Endodermal cell (in vitro differentiated cells): ENCODE data around the gene CCDC57. TPM values are rescaled to one million over a fixed set of nuclear protein-coding genes. Genes with fewer than 3 reads are reported as not detected.

Experiments used
- DNase-seq: peaks from one replicate; pipeline ENCODE4 v3.0.0-alpha.2; 2017
- H3K27ac ChIP-seq: 2 replicates; pipeline ENCODE4 v1.5.1; 2013; ENCODE audit warnings: mild to moderate bottlenecking, low read depth, low read length, moderate library complexity
- H3K27me3 ChIP-seq: 2 replicates; pipeline ENCODE4 v1.6.1; 2013; ENCODE audit warnings: mild to moderate bottlenecking, low read length, moderate library complexity; ENCODE audit not compliant: insufficient read depth, control insufficient read depth, poor library complexity, severe bottlenecking
- H3K36me3 ChIP-seq: 2 replicates; pipeline ENCODE4 v1.7.0; 2013; ENCODE audit warnings: mild to moderate bottlenecking, low read length, moderate library complexity; ENCODE audit not compliant: control insufficient read depth, insufficient read depth
- H3K4me1 ChIP-seq: one replicate; pipeline ENCODE4 v1.7.0; 2013; ENCODE audit warnings: low read length; ENCODE audit not compliant: control insufficient read depth, insufficient read depth
- H3K4me3 ChIP-seq: 2 replicates; pipeline ENCODE4 v1.5.1; 2013; ENCODE audit warnings: mild to moderate bottlenecking, low read length, moderate library complexity
- H3K9ac ChIP-seq: 2 replicates; pipeline ENCODE4 v1.6.1; 2013; ENCODE audit warnings: mild to moderate bottlenecking, low read length, moderate library complexity; ENCODE audit not compliant: poor library complexity, severe bottlenecking; ENCODE audit errors: extremely low read depth
- H3K9me3 ChIP-seq: 2 replicates; pipeline ENCODE4 v1.6.1; 2013; ENCODE audit warnings: mild to moderate bottlenecking, low read length, moderate library complexity; ENCODE audit not compliant: control insufficient read depth
- H3K27ac Mint-ChIP-seq: 2 replicates; pipeline ENCODE4 v1.8.0; 2020; ENCODE audit warnings: mixed read lengths
- H3K27me3 Mint-ChIP-seq: 2 replicates; pipeline ENCODE4 v1.8.0; 2021; ENCODE audit warnings: mild to moderate bottlenecking, mixed read lengths; ENCODE audit not compliant: insufficient read depth
- H3K36me3 Mint-ChIP-seq: 2 replicates; pipeline ENCODE4 v1.8.0; 2020; ENCODE audit warnings: low read depth, mixed read lengths
- H3K4me1 Mint-ChIP-seq: 2 replicates; pipeline ENCODE4 v1.8.0; 2020; ENCODE audit warnings: mixed read lengths
- H3K4me3 Mint-ChIP-seq: 2 replicates; pipeline ENCODE4 v1.8.0; 2020; ENCODE audit warnings: mild to moderate bottlenecking, moderate library complexity, mixed read lengths
- H3K9me3 Mint-ChIP-seq: 2 replicates; pipeline ENCODE4 v1.8.0; 2020; ENCODE audit warnings: mild to moderate bottlenecking, mixed read lengths
- CTCF ChIP-seq: fragments of 200-600 bp; sonication (generic); conservative IDR thresholded peaks from 2 replicates; pipeline ENCODE4 v1.5.0; 2021; ENCODE audit warnings: antibody characterized with exemption, mild to moderate bottlenecking
- WGBS, 2 experiments: methylation state at CpG; one replicate each; pipeline versions ENCODE4 v1.1.5 to v1.1.7; 2013; ENCODE audit warnings: missing lambda C conversion rate in 2 of 2, mixed read lengths in 1 of 2; ENCODE audit not compliant: insufficient coverage in 1 of 2, insufficient read length in 1 of 2; 5-methylcytosine and 5-hydroxymethylcytosine counted together
- total RNA-seq, 2 donors: library from RNA; stranded (reverse); fragmentation: NEBNext Ultra II Directional in 1 of 2; extraction: Animal tissue kit (Norgen Biotek cat#: 25700) in 1 of 2; gene quantifications; 2 replicates in 1 of 2; 3 replicates in 1 of 2; pipeline ENCODE4 v1.2.1, GENCODE V29; 2021

Gene CCDC57
- total RNA-seq, 2 donors from 2014 or later = 61.8 to 82.8 TPM

DNA sequence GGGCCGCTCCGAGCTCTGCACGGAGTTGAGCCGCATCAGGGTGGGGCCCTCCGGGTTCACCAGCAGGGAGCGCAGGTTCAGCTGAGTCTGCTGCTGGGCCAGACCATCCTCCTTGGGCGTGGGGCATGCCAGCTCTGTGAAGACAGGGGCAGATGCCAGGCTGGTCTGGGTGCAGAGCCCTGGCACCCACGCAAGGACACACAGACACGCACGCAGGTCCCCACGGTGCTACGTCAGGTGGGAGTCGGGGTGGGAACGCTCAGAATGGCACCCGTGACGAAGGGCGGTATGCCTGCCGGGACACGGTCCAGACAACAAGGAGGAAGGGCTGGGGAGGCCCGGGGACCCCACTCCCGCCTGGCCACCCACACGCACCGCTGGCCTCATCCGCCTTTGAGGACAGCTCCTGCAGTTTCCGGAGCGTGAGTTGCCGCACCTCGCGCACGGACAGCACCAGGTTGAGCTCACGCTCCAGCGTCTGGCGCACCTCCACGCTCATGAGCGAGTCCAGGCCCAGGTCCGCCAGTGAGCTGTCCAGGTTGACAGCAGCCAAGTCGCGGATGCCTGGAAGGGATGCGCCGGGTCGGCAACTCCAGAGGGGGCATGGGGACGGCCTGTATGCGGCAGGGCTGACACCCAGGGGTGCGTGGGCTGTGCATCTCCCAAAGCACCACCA, 131.7 kb downstream of the CCDC57 start:
- H3K36me3 ChIP-seq = peaks cover 32% of the 10 kb centered on the region
- H3K27me3 Mint-ChIP-seq = no peaks in the 10 kb centered on the region
- peak; percentile 13 for TF ChIP-seq CTCF

GRCh38 chr17:82080048-82080788, 132.4 kb downstream of the CCDC57 start:
- Histone ChIP-seq H3K4me1 (no peaks in the 10 kb centered on the region), H3K4me3 (no peak overlapping the region), H3K27me3 (no peaks in the 10 kb centered on the region), H3K9me3 (no peaks in the 10 kb centered on the region), H3K27ac (peak overlapping the region; percentile 17), H3K36me3 (peaks cover 32% of the 10 kb centered on the region), H3K9ac (no peak overlapping the region)
- 95 to 99% methylated on average over 27 to 36 of the region's 36 CpGs for WGBS, 2 experiments
- no peaks in the 10 kb centered on the region for H3K9me3 Mint-ChIP-seq
- no peak overlapping the region for H3K27ac Mint-ChIP-seq
- DNase-seq = no peak
- H3K36me3 Mint-ChIP-seq = peaks cover 30% of the 10 kb centered on the region
- H3K4me3 Mint-ChIP-seq = no peak overlapping the region
- no peaks in the 10 kb centered on the region for H3K27me3 Mint-ChIP-seq
- no peak for TF ChIP-seq CTCF
- no peaks in the 10 kb centered on the region for H3K4me1 Mint-ChIP-seq

More for the DNA sequence above, 131.7 kb downstream of the CCDC57 start:
- H3K36me3 Mint-ChIP-seq = peaks cover 30% of the 10 kb centered on the region
- DNase-seq = no peak
- Histone ChIP-seq H3K27me3 (no peaks in the 10 kb centered on the region), H3K27ac (no peak overlapping the region), H3K4me3 (no peak overlapping the region), H3K4me1 (no peaks in the 10 kb centered on the region), H3K9me3 (no peaks in the 10 kb centered on the region), H3K9ac (no peak overlapping the region)
- 96 to 98% methylated on average over 28 to 44 of the region's 44 CpGs for WGBS, 2 experiments
- H3K4me1 Mint-ChIP-seq = no peaks in the 10 kb centered on the region
- no peak overlapping the region for H3K4me3 Mint-ChIP-seq
- H3K27ac Mint-ChIP-seq = no peak overlapping the region
- H3K9me3 Mint-ChIP-seq = no peaks in the 10 kb centered on the region

- no peaks in the 10 kb centered on the region for H3K9me3 Mint-ChIP-seq
- H3K27me3 Mint-ChIP-seq = no peaks in the 10 kb centered on the region
- WGBS, 2 experiments = 94 to 97% methylated on average over 35 to 46 of the region's 47 CpGs
- no peak overlapping the region for H3K4me3 ChIP-seq
- no peak for TF ChIP-seq CTCF
- no peak overlapping the region for H3K27ac ChIP-seq
- H3K9me3 ChIP-seq = no peaks in the 10 kb centered on the region
- H3K27ac Mint-ChIP-seq = no peak overlapping the region
- H3K9ac ChIP-seq = no peak overlapping the region
- H3K27me3 ChIP-seq = no peaks in the 10 kb centered on the region
- no peak overlapping the region for H3K4me3 Mint-ChIP-seq
- peaks cover 25% of the 10 kb centered on the region for H3K36me3 ChIP-seq
- H3K36me3 Mint-ChIP-seq = peaks cover 26% of the 10 kb centered on the region
- H3K4me1 Mint-ChIP-seq = no peaks in the 10 kb centered on the region
- no peaks in the 10 kb centered on the region for H3K4me1 ChIP-seq
- DNase-seq = no peak
Observed at GRCh38 chr17:82079001-82079677, 133.5 kb downstream of the CCDC57 start.
